ENCODE measurements around the gene DHCR7.

Gene DHCR7

DNA sequence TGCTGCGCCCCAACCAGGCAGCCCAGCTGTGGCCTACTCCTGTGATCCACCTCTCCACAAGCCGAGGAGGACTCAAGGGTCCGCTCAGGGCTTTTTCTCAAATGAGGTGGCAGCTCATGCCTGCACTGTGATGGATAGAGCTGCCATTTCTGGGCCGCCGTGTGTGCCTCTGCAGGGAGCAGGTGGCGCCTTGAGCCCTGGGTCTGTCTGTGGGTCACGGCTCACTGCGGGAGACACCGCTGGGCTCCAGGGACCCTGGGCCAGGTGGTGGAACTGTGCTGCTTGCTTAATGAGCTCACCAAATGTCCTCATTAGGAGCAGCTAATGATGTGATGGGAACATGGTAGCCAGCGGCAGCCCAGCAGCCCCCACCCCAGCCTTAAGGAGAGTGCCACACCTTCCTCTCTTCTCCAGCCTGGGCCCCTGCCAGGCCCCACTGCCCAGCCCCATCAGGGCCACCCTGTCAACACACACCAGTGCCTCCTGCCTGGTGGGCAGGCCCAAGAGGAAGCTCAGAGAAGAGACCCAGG, 50.8 kb downstream of the DHCR7 start:
- in situ Hi-C loops (cut with MboI; ENCODE audit: low sequenced_read_pairs, unreplicated experiment), result no loop called here
- no peak for DNase-seq (ENCODE audit: low spot score)
- TF ChIP-seq, protein P1, sequence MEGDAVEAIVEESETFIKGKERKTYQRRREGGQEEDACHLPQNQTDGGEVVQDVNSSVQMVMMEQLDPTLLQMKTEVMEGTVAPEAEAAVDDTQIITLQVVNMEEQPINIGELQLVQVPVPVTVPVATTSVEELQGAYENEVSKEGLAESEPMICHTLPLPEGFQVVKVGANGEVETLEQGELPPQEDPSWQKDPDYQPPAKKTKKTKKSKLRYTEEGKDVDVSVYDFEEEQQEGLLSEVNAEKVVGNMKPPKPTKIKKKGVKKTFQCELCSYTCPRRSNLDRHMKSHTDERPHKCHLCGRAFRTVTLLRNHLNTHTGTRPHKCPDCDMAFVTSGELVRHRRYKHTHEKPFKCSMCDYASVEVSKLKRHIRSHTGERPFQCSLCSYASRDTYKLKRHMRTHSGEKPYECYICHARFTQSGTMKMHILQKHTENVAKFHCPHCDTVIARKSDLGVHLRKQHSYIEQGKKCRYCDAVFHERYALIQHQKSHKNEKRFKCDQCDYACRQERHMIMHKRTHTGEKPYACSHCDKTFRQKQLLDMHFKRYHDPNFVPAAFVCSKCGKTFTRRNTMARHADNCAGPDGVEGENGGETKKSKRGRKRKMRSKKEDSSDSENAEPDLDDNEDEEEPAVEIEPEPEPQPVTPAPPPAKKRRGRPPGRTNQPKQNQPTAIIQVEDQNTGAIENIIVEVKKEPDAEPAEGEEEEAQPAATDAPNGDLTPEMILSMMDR (IDR thresholded peaks at IDR 0.05; ENCODE audit: borderline replicate concordance, control extremely low read depth, extremely low read depth, insufficient read depth, missing control alignments), result no peak

DNA sequence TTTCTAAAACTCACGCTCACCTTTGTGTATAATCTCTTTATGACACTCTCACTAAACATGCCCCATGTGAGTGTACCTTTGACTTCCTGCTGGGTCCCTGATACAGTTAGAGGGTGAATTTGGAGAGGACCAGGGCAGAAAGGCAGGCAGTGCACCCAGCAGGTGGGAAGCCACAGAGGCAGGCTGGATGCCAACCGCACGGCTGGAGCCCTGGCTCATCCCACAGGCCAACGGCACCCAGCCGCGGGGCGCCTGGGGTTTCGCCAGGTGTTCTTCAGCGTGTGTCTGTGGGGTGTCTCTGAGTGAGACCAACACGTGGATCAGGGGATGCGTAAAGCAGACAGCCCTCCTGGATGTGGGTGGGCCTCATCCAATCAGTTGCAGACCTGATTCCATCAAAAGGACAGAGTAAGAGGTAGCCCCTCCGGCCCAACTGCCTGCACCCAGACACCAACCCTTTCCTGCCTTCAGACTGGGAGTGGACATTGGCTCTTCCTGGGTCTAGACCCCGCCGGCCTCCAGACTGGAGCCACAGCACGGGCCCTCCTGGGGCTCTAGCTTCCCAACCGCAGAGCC, 51.6 kb downstream of the DHCR7 start:
- TF ChIP-seq, protein P1 (IDR thresholded peaks at IDR 0.05; ENCODE audit: borderline replicate concordance, control extremely low read depth, extremely low read depth, insufficient read depth, missing control alignments), result no peak
- in situ Hi-C loops (cut with MboI; ENCODE audit: low sequenced_read_pairs, unreplicated experiment), result no loop called here
- DNase-seq (ENCODE audit: low spot score), result no peak

DNA sequence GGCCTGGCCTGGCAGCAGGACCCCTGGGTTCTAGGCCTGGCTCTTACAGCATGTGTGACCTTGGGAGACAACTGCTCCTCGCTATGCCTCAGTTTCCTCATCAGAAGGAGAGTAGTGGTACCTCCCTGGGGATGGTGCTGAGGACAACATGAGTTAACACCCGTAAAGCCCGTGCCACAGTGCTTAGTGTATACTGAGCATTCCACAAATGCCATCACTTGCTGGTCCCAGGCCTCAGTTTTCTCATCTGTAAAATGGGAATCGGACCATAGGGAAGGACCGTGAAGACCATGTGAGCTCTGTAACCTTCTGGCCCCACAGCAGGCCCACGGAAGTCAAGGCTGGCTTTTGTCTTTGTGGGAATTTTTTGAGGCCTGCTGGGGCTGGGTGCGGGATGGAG, 52.4 kb downstream of the DHCR7 start:
- TF ChIP-seq, protein P1 (IDR thresholded peaks at IDR 0.05; ENCODE audit: borderline replicate concordance, control extremely low read depth, extremely low read depth, insufficient read depth, missing control alignments), result no peak
- no peak for DNase-seq (ENCODE audit: low spot score)
- in situ Hi-C loops (cut with MboI; ENCODE audit: low sequenced_read_pairs, unreplicated experiment), result no loop called here

DNA sequence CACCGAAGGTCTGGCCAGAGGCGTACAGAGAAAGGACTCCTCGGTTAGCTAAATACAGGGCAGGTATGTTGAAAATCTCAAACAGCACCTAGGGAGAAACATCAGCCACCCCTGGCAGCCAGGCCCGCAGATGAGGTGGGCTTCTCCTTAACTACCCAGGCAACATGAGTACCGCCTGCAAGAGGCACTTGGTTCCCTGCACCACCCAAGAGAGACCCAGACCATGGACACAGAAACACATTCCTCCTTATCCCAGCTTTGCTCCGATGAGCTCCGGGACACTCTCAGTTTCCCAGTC, 53.0 kb downstream of the DHCR7 start:
- in situ Hi-C loops (cut with MboI; ENCODE audit: low sequenced_read_pairs, unreplicated experiment), result no loop called here
- DNase-seq (ENCODE audit: low spot score), result no peak
- TF ChIP-seq, protein P1 (IDR thresholded peaks at IDR 0.05; ENCODE audit: borderline replicate concordance, control extremely low read depth, extremely low read depth, insufficient read depth, missing control alignments), result no peak

DNA sequence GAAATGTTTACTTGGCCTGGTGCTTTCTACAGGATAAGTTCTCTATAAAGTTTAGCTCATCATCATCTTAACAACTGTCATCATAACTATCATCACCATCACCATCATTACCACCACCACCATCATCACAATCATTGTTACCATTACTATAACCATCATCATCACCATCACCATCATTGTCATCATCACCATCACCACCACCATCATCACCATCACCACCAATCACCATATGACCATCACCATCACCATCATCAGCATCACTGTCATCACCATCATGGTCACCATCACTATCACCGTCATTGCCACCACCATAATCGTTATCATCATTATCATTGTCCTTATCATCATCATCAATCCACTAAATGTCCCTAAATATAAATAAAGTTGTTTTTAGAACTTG, 54.9 kb downstream of the DHCR7 start:
- in situ Hi-C loops (cut with MboI; ENCODE audit: low sequenced_read_pairs, unreplicated experiment), result no loop called here
- no peak for DNase-seq (ENCODE audit: low spot score)
- TF ChIP-seq, protein P1 (IDR thresholded peaks at IDR 0.05; ENCODE audit: borderline replicate concordance, control extremely low read depth, extremely low read depth, insufficient read depth, missing control alignments), result no peak

DNA sequence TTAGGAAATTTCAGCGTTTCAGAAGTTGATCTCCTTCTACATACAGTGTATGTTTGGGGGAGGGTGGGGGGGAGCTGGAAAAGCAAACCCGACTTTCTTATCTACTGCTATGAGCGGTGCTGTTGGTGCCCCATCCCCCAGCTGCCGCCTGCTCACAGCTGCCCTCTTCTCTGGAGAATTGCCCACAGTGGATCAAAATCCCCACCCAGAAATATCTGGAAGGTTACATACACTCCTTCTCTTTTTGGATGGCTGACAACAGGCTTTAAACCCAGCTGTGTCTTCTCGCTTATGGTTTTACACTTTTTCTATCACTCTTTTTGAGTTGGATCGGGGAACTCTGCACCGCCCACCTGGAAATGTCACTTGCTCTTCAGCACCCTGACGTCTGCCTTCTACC, 56.4 kb downstream of the DHCR7 start:
- TF ChIP-seq, protein P1 (IDR thresholded peaks at IDR 0.05; ENCODE audit: borderline replicate concordance, control extremely low read depth, extremely low read depth, insufficient read depth, missing control alignments), result no peak
- in situ Hi-C loops (cut with MboI; ENCODE audit: low sequenced_read_pairs, unreplicated experiment), result no loop called here
- no peak for DNase-seq (ENCODE audit: low spot score)
